Measurements from ENCODE around the gene MALAT1.

Gene MALAT1

GRCh38 chr11:65479184-65480145, 19.4 kb upstream of the MALAT1 start:
- DNase-seq (ENCODE audit: low read depth) = no peak

GRCh38 chr11:65482306-65482850, 16.5 kb upstream of the MALAT1 start:
- no peak for DNase-seq (ENCODE audit: low read depth)

GRCh38 chr11:65485920-65486219, 13.0 kb upstream of the MALAT1 start:
- no peak for DNase-seq (ENCODE audit: low read depth)

GRCh38 chr11:65486570-65487466, 12.0 kb upstream of the MALAT1 start:
- no peak for DNase-seq (ENCODE audit: low read depth)

- no peak for DNase-seq (ENCODE audit: low read depth)
Measured at GRCh38 chr11:65487467-65488272, 11.2 kb upstream of the MALAT1 start.

GRCh38 chr11:65488273-65489034, 10.4 kb upstream of the MALAT1 start:
- DNase-seq (ENCODE audit: low read depth) = no peak

GRCh38 chr11:65489035-65489705, 9.7 kb upstream of the MALAT1 start:
- DNase-seq (ENCODE audit: low read depth) = no peak

- DNase-seq (ENCODE audit: low read depth) = no peak
Measured at GRCh38 chr11:65489706-65490320, 9.0 kb upstream of the MALAT1 start.

- no peak for DNase-seq (ENCODE audit: low read depth)
Measured at GRCh38 chr11:65491163-65491465, 7.7 kb upstream of the MALAT1 start.

- DNase-seq (ENCODE audit: low read depth) = no peak
Measured at GRCh38 chr11:65491614-65492386, 7.0 kb upstream of the MALAT1 start.

- no peak for DNase-seq (ENCODE audit: low read depth)
Measured at GRCh38 chr11:65492387-65492636, 6.5 kb upstream of the MALAT1 start.

GRCh38 chr11:65492637-65493366, 6.0 kb upstream of the MALAT1 start:
- DNase-seq (ENCODE audit: low read depth) = no peak

GRCh38 chr11:65493367-65494176, 5.3 kb upstream of the MALAT1 start:
- no peak for DNase-seq (ENCODE audit: low read depth)

- no peak for DNase-seq (ENCODE audit: low read depth)
Measured at GRCh38 chr11:65496304-65497140, 2.3 kb upstream of the MALAT1 start.

GRCh38 chr11:65497141-65498041, 1.5 kb upstream of the MALAT1 start:
- peak; percentile 96 for DNase-seq (ENCODE audit: low read depth)

GRCh38 chr11:65498042-65498726, 661 bp upstream of the MALAT1 start:
- peak; percentile 47 for DNase-seq (ENCODE audit: low read depth)

Measured in stimulated activated CD8-positive, alpha-beta memory T cell treated with anti-CD3 and anti-CD28 coated beads, Interleukin-12 subunit alpha, Interleukin-12 subunit beta, amount 100 ng/mL, for 1 hour (primary cell).